PFSK-1 (cell line): ENCODE results near the gene SYNE1.

Source experiments
- FOXP2 ChIP-seq: optimal IDR thresholded peaks from 2 replicates; pipeline ENCODE3; 2011; ENCODE audit warnings: borderline replicate concordance, control low read depth, inconsistent platforms; ENCODE audit not compliant: insufficient read depth; ENCODE audit errors: extremely low read length, extremely low read depth
- POLR2AphosphoS5 ChIP-seq: IDR thresholded peaks from 2 replicates; pipeline ENCODE4 v1.6.1; 2012; ENCODE audit warnings: low read depth, mild to moderate bottlenecking, control low read depth, low read length, moderate library complexity
- SIN3A ChIP-seq: IDR thresholded peaks from 2 replicates; pipeline ENCODE4 v1.6.1; 2012; ENCODE audit warnings: mild to moderate bottlenecking, low read length, moderate library complexity, borderline replicate concordance; ENCODE audit not compliant: insufficient read depth
- TAF1 ChIP-seq: IDR thresholded peaks from 2 replicates; pipeline ENCODE4 v1.6.1; 2012; ENCODE audit warnings: low read length, control low read depth, borderline replicate concordance; ENCODE audit not compliant: insufficient read depth
- TF ChIP-seq, protein P1 (sequence below), 2 experiments: IDR thresholded peaks; 2 replicates each; pipeline versions ENCODE4 v1.6.1 to v1.8.0; 2011 to 2012; ENCODE audit warnings: low read depth in 2 of 2, low read length in 2 of 2, control low read depth in 1 of 2, inconsistent platforms in 1 of 2, mild to moderate bottlenecking in 1 of 2, moderate library complexity in 1 of 2; ENCODE audit not compliant: insufficient read depth in 1 of 2

The SYNE1 gene

DNA sequence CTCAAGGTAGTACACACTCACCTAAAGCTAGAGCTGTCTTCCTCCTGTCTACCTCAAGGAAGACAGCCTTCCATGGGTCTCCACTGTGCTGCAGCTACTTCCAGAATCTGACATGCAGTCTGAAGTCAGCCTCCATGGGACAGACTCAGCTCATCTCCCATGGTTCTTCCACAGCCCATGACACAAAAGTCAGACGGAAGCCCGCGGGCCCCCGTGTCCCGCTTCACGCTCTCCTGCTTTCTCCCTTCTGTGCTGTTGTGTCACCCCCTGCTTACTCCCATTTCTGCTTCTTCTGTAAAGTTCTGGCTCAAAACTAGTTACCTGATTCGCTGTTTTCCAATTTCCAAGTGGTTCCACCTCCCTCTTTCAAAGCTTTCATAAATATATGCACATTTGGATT, 184.5 kb downstream of the SYNE1 start:
- no peak for TF ChIP-seq SIN3A
- TF ChIP-seq, protein P1, sequence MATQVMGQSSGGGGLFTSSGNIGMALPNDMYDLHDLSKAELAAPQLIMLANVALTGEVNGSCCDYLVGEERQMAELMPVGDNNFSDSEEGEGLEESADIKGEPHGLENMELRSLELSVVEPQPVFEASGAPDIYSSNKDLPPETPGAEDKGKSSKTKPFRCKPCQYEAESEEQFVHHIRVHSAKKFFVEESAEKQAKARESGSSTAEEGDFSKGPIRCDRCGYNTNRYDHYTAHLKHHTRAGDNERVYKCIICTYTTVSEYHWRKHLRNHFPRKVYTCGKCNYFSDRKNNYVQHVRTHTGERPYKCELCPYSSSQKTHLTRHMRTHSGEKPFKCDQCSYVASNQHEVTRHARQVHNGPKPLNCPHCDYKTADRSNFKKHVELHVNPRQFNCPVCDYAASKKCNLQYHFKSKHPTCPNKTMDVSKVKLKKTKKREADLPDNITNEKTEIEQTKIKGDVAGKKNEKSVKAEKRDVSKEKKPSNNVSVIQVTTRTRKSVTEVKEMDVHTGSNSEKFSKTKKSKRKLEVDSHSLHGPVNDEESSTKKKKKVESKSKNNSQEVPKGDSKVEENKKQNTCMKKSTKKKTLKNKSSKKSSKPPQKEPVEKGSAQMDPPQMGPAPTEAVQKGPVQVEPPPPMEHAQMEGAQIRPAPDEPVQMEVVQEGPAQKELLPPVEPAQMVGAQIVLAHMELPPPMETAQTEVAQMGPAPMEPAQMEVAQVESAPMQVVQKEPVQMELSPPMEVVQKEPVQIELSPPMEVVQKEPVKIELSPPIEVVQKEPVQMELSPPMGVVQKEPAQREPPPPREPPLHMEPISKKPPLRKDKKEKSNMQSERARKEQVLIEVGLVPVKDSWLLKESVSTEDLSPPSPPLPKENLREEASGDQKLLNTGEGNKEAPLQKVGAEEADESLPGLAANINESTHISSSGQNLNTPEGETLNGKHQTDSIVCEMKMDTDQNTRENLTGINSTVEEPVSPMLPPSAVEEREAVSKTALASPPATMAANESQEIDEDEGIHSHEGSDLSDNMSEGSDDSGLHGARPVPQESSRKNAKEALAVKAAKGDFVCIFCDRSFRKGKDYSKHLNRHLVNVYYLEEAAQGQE (IDR thresholded peaks at IDR 0.05; ENCODE audit: insufficient read depth in 1 of 2, low read depth in 2 of 2, low read length in 2 of 2) = no peak
- TF ChIP-seq TAF1 = no peak

DNA sequence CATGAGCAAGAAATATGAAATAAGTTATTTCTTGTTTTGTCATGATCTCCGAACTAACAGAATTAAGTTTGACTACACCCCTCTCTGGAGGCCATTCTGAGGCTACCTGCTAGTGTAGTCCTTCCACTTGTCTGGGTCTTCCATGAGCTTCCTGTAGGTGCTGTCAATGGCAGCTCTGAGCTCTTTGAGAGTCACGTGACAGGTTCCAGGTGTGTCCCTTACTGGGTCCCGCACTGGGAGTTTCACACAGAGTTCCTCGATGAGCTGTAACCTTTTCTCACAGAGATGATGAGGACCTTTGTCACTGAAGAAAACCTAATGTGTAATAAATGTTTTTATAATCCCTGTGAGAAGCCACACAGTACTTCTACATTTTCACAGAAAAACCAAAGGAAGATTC, 186.6 kb downstream of the SYNE1 start:
- TF ChIP-seq POLR2AphosphoS5 = no peak
- TF ChIP-seq, protein P1 (IDR thresholded peaks at IDR 0.05; ENCODE audit: insufficient read depth in 1 of 2, low read depth in 2 of 2, low read length in 2 of 2) = no peak
- TF ChIP-seq FOXP2 = no peak
- TF ChIP-seq TAF1 = no peak

- no peak for TF ChIP-seq TAF1
- TF ChIP-seq, protein P1 (IDR thresholded peaks at IDR 0.05; ENCODE audit: insufficient read depth in 1 of 2, low read depth in 2 of 2, low read length in 2 of 2) = no peak
- no peak for TF ChIP-seq POLR2AphosphoS5
- TF ChIP-seq FOXP2 = no peak
- no peak for TF ChIP-seq SIN3A
Observed at GRCh38 chr6:152441902-152442301, 195.3 kb downstream of the SYNE1 start.

DNA sequence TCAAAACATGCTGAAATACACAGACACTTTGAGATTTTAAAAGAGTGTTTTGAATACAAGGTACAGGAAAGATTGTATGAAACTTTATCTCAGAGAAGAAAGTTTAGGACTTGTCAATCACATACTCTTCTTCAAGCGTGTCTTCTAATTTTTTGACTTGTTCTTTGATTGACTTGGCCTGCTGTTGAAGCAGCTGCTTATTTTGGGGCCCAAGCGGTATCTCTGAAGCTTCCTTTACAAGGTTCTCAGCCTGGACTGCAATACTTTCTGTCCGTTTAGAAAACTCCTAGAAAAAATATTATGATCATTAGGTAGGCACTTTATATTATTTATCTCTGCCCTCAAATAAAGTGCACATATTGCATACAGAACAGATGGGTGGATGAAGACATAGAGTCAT, 201.3 kb downstream of the SYNE1 start:
- TF ChIP-seq FOXP2 = no peak
- no peak for TF ChIP-seq SIN3A
- no peak for TF ChIP-seq POLR2AphosphoS5
- TF ChIP-seq, protein P1 (IDR thresholded peaks at IDR 0.05; ENCODE audit: insufficient read depth in 1 of 2, low read depth in 2 of 2, low read length in 2 of 2) = no peak
- no peak for TF ChIP-seq TAF1

- no peak for TF ChIP-seq SIN3A
- TF ChIP-seq TAF1 = no peak
- no peak for TF ChIP-seq POLR2AphosphoS5
- no peak for TF ChIP-seq FOXP2
- TF ChIP-seq, protein P1 (IDR thresholded peaks at IDR 0.05; ENCODE audit: insufficient read depth in 1 of 2, low read depth in 2 of 2, low read length in 2 of 2) = no peak
Observed at GRCh38 chr6:152432758-152433157, 204.4 kb downstream of the SYNE1 start.
